ENCODE data around the gene MSRB3.
A peak's percentile ranks its signal among the peaks of the same experiment; 100 is the strongest.
"Not testable (repeated sequence)": the region's sequence is repeated elsewhere in the genome, so short reads cannot be mapped to it uniquely, and the experiment has no call there.

MSRB3 gene

DNA sequence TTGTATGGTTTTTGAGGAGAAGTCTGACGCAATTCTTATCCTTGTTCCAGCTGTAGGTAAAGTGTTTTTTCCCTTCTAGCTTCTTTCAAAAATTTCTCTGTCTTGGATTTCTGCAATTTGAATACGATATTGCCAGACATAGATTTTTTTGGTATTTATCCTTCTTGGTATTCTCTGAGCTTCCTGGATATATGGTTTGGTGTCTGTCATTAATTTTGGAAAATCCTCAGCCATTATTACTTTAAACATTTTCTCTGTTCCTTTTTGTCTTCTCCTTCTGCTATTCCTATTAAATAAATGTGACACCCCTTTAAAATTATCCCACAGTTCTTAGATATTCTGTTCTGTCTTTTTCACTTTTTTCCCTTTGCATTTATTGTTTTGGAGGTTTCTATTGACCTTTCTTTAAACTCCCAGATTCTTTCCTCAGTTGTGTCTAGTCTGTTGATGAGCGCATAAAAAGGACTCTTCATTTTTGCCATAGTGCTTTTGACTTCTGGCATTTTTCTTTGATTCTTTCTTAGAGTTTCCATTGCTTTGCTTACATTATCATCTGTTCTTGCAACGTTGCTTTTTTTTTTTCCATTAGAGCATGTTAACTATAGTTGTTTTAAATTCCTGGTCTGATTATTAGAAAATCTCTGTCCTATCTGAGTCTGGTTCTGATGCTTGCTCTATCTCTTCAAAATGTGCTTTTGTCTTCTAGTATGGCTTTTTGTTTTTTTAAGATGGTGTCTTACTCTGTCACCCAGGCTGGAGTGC is 129.1 kb downstream of the MSRB3 start:
- DNase-seq, result no peak

DNA sequence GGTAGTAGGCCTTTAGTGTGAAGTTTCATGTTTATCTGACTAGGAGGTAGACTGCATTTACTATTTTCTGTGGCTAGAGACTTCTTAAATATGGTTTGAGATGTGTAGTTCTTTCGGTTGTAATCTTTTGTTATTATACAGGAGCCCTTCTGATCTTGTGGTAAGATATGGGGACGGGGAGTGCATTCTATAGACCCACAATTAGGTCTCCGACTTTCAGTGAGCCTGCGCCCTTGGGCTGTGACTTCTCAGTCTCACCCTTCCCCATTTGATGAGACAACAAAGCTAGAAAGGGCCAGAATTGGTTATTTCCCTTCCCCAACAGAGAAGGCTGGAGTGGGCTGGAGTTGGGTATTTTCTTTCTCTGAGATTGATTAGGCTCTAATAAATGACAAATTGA is 130.0 kb downstream of the MSRB3 start:
- DNase-seq, result no peak

DNA sequence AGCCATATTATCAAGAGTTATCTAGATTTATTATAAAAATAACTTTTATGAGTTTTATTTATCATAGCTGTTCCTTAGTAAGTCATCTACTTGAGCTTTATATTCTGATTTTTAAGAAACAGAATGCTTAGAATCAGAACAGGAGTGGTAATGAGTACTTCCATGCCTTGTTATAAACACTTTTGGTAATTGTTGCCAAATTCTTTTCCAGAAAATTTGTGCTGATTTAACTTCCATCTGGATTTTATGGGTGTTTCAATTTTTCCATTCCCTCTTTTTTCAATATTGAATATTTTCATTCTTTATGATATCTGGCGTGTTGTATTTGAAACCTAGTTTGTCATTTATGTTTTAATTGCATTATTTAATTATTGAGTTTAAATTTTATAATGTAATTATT is 131.2 kb downstream of the MSRB3 start:
- DNase-seq, result no peak

DNA sequence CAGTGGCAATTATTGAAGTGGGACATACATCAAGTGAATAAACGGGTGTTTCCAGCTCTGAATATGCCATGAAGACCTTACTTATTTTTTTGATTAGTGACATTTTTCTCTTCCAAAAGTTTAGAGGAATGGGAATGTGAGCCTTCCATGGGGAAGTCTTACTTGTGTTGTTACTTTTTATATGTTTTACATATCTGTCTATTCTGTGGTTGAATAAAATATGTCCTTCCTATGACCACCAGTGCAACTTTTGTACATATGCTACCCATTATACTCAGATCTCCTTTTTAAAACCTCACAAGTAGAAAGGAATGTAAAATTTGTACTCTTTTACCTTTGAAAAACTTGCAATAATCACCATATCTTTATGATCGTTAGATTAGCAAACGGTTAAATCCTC is 132.7 kb downstream of the MSRB3 start:
- no peak for DNase-seq

DNA sequence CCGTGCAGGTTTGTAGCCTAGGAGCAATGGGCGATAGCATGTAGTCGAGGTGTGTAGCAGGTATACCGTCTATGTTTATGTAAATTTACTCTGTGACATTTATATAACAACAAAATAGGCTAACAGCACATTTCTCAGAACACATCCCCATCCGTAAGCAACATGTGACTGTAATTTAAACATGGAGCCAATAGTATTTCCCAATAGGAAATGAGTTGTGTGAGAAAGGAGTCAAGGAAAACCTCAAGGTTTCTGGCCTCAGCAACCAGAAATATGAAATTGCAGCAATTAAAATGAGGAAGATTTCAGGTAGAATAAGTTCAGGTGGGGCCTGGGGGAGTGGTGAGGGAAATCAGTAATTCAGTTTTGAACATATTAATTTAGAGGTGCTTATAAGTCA is 136.0 kb downstream of the MSRB3 start:
- no peak for DNase-seq

DNA sequence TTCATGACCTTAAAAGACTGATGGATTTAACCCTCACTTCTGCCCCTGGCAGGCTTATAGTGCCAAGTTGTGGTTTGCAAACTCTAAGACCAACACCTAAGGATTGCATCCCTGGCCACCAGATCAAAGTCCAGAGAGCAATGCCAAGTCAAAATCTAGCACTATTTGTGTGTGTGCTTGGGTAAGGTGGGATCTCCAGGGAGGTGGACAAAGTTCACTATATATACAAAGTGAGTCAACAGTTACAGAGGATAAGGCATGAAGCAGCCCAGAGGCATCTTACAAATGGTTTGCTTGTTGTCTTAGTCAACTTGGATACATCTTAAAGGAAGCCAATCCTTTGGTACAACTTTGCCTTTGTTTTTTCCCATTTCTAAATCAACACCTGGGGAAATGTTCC is 137.3 kb downstream of the MSRB3 start:
- no peak for DNase-seq

DNA sequence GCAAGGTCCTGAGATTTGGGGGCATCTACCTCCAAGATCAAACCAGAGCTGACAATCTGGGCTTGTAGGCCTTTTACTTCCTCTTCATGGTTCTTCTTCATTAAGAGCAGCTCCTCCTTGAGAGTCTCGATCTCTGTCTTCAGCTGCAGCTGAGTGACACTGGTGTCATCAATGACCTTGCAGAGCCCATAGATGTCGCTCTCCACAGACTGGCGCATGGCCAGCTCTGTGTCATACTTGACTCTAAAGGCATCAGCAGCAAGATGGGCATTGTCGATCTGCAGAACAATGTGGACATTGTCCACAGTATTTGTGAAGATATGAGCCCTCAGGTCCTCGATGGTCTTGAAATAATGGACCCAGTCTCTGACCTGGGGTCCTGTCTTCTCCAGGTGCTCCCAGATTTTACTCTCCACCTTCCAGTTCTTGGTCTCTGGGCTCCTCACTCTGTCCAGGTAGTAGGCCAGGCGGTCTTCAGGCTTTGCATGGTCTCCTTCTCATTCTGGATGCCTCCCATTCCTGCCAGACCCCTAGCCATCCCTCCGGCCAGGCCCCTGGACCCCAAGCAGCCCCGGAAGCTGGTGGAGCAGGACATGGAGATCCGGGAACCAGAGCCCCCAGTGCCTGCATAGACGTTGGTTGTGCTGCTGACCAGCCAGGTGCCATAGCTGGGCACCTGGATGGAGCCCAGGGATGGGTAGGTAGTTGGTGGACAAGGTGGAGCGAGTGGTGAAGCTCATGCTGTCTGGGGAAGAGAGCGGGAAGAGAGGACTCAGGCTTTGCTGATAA is 141.0 kb downstream of the MSRB3 start:
- no peak for DNase-seq

DNA sequence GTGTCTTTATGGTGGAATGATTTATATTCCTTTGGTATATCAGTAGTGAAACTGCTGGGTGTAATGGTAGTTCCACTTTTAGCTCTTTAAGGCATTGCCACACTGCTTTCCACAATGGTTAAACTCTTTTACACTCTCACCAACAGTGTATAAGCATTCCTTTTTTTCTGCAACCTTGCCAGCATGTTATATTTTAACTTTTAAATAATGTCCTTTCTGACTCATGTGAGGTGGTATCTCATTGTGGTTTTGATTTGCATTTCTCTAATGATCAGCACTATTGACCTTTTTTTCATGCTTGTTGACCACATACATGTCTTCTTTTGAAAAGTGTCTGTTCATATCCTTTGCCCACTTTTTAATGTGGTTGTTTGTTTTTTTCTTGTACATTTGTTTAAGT is 142.5 kb downstream of the MSRB3 start:
- DNase-seq, result no peak

DNA sequence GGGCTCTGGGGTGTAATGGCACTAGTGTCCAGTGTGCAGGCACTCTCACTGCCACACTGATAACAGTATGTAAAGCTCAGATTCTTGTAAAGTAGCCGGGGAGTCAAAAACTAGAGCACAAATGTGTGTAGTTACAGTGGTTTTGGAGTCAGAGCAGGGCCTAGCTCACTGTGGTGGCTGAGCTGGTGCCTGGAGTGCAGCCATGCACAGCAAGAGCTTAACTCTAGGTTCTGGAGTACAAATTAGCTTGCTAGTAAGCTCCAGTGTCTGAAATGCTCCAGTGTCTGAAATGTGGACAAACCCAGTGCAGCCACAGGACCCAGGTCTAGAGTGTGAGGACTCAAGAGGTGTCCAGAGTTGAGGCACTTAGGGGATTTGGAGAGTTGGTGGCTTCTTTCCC is 149.2 kb downstream of the MSRB3 start:
- no peak for DNase-seq

DNA sequence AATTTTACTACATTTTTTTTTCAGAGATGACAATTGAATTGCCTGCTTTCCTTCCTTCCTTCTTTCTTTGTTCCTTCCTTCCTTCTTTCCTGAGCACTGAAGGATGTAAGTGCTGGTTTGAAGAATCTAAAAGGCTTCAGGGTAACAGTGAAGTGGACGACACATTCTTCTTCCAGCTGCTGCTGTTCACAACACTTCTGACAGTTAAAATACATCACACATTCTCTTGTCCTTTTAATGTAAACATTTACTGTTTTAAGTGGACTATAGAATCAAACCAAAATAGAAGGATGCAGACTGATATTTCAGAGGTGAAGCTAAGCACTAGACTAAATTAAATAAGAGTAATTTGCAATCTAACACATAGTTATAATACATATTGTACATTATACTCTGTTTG is 151.5 kb downstream of the MSRB3 start:
- DNase-seq, result no peak

DNA sequence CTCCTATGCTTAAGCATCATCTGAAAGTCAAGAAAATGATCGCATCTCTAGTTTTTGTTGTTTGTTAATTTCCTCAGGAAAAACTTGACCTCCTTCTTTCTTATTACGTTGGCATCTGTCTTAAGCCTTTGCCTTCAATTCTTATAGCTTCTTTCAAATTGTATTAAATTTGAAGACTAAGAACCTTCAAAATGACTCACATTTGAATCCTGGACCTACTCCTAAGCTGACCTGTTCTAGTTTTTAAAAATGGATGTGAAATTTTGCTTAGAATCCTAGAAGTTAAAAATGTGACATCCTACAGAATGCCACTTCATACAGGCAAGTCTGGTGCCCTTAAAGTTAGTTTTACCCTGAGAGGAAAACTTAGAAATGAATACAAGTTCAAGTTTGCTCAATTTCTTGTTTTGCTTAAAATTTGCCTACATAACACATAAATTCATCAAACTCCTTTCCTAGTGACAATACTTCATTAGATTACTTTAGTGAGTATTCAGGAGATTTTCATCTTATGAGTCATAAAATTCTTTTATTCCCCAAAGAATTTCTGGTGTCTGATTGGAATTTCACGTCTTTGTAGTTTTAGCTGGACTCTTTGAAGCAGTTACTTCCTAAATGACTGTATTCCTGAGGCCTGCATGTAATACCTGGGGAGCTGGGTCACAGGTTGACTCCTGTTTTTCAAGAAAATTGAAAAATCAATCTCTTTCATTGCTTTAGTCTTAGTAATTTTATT is 152.3 kb downstream of the MSRB3 start:
- no peak for DNase-seq

DNA sequence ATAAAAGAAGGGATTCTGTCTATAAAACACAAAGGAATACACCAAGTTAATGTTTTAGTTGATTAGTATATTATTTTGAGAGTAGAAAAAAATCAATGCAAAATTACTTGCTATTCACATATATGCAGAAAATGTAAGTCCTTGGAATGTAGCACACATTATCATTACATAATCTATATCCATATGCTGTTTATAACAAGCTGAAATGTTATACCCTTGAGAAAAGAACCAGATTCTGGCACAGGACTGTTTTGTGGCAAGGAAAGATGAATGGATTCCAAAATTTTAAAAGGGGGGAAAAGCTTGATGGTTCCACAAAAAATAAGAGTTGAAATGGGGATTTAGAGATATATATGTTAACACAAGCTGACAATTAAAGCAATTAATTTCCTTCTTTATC is 153.6 kb downstream of the MSRB3 start:
- DNase-seq, result no peak

DNA sequence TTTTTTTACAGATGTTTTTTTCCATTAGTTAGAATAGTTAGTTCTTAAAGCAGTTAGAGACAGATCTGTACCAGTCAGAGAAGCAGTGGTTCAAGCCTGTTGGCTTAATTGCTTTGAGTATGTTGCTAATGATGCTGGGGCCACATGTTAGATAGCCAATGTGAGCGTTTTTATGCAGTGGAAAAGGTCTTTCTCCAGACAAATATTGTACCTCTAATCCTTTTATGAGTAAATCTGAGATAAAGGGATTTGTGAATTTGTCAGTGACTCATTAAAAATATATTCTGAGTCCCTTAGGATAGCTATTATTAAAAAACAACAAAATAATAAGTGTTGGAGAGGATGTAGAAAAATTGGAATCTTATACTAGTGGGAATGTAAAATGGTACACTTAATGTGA is 154.2 kb downstream of the MSRB3 start:
- no peak for DNase-seq

DNA sequence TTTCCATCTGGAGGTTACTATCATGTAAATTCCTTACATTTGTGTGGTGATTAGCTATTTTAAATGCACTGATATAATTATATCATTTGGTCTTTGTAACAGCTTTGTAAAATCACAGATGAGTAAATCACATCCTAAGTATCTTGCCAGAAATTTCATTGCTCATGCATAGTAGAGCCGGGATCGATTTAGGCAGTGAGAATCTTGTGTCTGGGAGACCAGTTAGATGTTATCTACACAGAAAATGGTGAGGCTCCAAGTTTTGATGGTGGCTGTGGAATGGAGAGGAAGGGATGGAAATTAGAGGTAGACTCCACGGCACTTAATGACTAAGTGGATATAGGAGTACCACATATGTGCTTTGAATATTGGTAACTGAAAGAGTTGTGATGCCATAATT is 156.3 kb downstream of the MSRB3 start:
- no peak for DNase-seq

DNA sequence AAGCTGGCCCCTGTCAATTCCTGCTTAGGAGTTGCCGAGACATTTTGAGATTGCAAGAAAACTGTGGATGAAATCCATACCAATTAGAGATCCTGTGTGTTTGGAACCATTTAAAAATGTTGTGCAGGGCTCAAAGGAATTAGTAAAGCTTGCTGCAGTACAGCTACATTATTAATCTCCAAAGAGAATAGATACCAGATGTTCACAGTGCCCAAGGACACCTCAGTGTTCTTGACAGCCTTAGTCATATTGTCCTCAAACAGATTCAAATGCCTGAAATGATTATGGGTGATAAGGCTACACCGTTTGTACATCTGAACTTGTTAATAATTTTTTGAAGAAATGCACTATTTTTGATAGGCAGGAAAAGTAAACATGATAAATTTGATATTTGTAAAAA is 164.6 kb downstream of the MSRB3 start:
- no peak for DNase-seq

DNA sequence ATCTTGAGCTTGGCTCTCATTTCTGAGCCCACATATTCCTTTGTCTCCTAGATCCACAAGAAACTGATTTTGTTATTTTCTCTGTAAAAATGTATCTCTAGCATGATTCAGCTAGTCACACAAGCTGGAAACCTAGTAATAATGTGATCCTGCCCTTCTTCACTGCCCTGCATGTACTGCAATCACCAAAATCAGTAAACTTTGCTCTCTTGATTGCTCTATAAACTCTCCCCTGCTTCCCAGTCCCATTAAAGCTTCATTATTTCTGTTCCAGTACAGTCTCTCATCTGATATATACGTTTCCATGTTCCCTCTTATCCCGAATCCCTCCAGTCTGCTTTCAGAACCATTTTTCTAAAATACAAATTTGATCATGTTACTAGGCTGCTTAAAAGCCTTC is 166.5 kb downstream of the MSRB3 start:
- DNase-seq, result no peak

DNA sequence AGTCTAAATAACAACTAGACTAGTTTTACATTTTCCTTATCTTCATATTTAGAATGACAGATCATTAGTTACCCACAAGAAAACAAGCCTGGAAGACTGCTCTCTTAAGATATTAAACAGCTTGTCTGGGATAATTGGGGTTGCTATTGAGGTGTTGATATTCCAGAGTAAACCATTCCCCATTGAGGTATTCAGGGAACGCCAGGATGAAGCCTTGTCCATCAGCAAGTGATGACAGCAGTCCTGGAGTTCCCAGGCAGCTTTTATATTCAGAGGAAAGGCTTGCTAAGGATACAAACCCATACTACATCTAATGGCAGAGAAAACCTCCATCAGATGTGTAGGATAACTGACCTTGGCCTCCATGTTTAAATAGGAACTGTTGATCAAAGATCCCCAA is 168.4 kb downstream of the MSRB3 start:
- DNase-seq, result no peak

DNA sequence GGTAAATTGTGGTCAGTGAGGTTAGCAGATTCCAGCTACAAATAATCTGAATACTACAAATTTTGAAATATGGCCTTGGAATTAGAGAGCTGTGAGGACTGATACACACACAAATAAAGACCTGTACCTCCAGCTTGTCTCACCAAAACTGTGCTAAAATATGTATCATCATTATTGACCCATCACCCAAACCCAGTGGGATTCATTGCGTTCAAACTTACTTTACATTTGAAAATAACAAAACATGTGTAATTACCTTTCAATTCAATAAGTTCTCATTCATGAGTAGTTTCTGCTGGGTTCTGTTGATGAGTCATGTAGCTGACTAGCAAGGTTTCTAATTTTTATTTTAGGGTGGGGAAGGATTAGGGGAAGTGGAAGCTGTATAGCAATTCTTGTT is 170.9 kb downstream of the MSRB3 start:
- peak; percentile 58 for DNase-seq

DNA sequence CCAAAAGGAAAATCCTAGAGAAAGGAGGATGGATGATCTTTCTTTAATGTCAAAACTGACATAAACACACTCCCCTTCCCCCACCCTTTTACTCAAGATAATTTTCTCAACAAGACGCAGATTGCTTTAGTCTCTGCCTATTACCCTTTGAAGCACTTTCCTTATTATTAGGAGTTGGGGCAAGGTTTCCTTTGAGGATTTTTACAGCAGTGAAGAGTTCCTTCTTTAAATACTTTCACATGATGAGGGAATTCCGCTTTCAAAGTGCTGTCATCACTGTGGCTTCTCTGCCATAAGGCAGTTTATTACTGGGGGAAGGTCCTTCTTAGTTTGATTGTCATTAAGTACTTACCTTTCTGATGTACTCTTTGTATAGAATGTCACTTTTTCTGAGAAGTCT is 172.1 kb downstream of the MSRB3 start:
- DNase-seq, result peak; percentile 73

DNA sequence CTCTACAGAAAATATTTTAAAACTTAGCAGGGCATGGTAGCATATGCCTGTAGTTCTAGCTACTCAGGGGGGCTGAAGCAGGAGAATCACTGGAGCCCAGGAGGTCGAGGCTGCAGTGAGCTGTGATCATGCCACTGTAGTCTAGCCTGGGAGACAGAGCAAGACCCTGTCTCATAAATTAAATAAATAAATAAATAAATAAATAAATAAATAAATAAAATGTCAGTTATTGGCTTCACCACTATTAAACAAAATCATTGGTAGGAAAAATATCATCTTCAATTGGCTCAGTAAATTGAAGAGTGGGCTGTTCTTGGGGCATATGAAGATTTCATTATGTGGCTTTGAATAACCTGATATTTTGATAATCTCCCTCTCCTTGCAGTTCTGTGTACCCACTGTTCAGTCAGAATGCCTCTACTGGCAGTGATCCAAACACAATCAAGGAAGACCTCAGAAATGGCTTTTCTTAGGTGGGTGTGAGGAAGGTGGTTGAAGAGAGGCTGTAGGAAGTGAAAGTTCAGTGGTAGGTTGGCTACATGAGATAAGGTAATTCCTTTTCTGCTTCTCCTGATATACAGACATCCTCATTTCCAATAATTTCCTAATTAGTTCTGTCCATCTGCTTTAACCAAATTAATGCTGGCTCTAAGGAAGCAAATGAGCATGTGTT is 175.8 kb downstream of the MSRB3 start:
- DNase-seq, result no peak

DNA sequence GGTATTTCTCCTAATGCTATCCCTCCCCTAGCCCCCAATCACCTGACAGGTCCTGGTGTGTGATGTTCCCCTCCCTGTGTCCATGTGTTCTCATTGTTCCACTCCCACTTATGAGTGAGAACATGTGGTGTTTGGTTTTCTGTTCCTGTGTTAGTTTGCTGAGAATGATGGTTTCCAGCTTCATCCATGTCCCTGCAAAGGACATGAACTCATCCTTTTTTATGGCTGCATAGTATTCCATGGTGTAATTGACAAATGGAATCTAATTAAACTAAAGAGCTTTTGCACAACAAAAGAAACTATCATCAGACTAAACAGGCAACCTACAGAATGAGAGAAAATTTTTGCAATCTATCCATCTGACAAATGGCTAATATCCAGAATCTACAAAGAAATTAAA is 178.9 kb downstream of the MSRB3 start:
- DNase-seq, result not testable (repeated sequence)

DNA sequence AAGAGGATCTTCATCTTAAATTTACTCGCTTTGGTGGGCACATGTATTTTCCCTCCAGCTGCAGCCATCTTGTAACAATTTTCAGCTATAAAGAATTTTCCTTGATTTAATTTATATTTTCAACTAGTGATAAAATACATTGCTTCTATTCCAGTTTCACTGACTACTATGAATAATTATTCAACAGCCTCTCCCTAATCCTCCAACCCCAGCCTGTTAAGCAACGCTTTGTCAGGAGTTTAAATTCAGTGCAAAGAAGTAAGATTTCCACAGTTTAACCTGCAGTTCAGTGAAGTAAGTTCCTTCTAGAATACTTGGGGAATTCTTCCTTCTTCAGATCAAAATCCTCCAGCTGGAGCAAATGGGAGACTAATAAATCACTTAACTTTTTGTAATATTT is 180.2 kb downstream of the MSRB3 start:
- no peak for DNase-seq

DNA sequence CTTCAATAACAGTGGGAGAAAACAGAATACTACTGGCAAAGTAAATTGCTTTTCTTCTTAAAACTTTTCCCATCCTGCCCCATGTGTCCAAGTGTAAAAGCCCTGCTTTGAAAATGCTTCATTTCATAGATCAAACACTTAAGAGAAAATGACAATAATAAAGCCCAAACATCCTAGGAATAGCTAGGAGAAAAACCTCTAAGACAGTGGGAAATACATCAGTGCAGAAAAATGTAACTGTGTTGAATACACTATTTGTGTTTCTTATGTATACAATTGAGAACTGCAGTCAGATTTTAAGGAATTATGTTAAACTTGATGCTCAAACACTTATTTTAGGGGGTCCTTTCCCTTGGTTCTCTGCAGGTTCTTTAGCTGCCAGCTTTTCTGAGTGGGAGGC is 181.1 kb downstream of the MSRB3 start:
- no peak for DNase-seq

All from suppressor macrophage treated with lipopolysaccharide for 4 hours (primary cell).